Stimulated activated CD4-positive, alpha-beta T cell treated with anti-CD3 and anti-CD28 coated beads, Interleukin-15, amount 100 ng/mL, for 48 hours (primary cell): ENCODE measurements around the gene DYNLT2.
"Not testable (repeated sequence)": the region's sequence is repeated elsewhere in the genome, so short reads cannot be mapped to it uniquely, and the experiment has no call there.

Experiments
- DNase-seq, 2 donors: peaks; one replicate each; pipeline ENCODE4 v3.0.0-alpha.2; 2020; ENCODE audit warnings: low read depth in 2 of 2

The DYNLT2 gene

GRCh38 chr6:169783971-169784820, 32.8 kb upstream of the DYNLT2 start:
- DNase-seq: no peak

- no peak for DNase-seq
Observed at GRCh38 chr6:169783401-169783800, 32.0 kb upstream of the DYNLT2 start.

GRCh38 chr6:169782966-169783365, 31.6 kb upstream of the DYNLT2 start:
- no peak for DNase-seq

GRCh38 chr6:169780571-169781091, 29.3 kb upstream of the DYNLT2 start:
- DNase-seq: no peak

GRCh38 chr6:169779896-169780295, 28.5 kb upstream of the DYNLT2 start:
- DNase-seq: no peak

- no peak for DNase-seq
Observed at GRCh38 chr6:169779092-169779815, 27.9 kb upstream of the DYNLT2 start.

GRCh38 chr6:169778646-169779045, 27.3 kb upstream of the DYNLT2 start:
- DNase-seq: no peak

GRCh38 chr6:169777896-169778295, 26.5 kb upstream of the DYNLT2 start:
- no peak for DNase-seq

- DNase-seq: no peak
Observed at GRCh38 chr6:169776379-169776778, 25.0 kb upstream of the DYNLT2 start.

GRCh38 chr6:169775321-169775720, 23.9 kb upstream of the DYNLT2 start:
- DNase-seq: no peak

GRCh38 chr6:169774347-169774746, 23.0 kb upstream of the DYNLT2 start:
- no peak for DNase-seq

- DNase-seq: no peak
Observed at GRCh38 chr6:169766921-169767736, 15.8 kb upstream of the DYNLT2 start.

- no peak for DNase-seq
Observed at GRCh38 chr6:169766232-169766631, 14.9 kb upstream of the DYNLT2 start.

GRCh38 chr6:169765789-169766188, 14.4 kb upstream of the DYNLT2 start:
- not testable (repeated sequence) for DNase-seq

GRCh38 chr6:169763881-169764280, 12.5 kb upstream of the DYNLT2 start:
- DNase-seq: no peak

- no peak for DNase-seq
Observed at GRCh38 chr6:169763308-169763707, 11.9 kb upstream of the DYNLT2 start.

GRCh38 chr6:169755162-169755561, 3.8 kb upstream of the DYNLT2 start:
- no peak for DNase-seq

GRCh38 chr6:169752074-169752623, 777 bp upstream of the DYNLT2 start:
- DNase-seq: no peak

GRCh38 chr6:169746556-169746955, 4.8 kb downstream of the DYNLT2 start:
- DNase-seq: no peak

- no peak for DNase-seq
Observed at GRCh38 chr6:169745405-169745804, 6.0 kb downstream of the DYNLT2 start.

- no peak for DNase-seq
Observed at GRCh38 chr6:169741344-169741743, 10.0 kb downstream of the DYNLT2 start.
